ENCODE measurements around the gene C4BPB.

DNA sequence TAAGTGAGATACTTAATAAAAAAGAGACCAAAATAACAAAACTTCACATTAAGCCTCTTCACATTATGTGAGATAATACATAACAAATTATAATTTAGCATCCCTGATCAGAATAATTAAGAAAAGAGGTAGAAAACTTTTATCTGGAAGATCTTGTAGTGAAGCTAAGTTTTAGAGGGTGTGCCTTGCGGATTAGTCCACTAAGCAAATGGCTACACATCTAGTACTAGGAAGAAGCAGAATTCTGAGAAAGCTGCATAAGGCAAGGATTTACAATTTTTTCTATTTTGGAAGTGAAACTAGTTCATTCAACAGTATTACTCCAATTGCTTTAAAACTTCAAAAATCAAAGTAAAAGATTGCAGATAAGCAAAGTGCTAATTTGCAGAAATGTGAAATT, 41.2 kb upstream of the C4BPB start:
- TF ChIP-seq ETV6 (CRISPR knock-in tag; conservative IDR thresholded peaks at IDR 0.05) (no peak), ZNF670 (CRISPR knock-in tag; IDR thresholded peaks at IDR 0.05; ENCODE audit: borderline replicate concordance) (no peak), POLR2AphosphoS5 (IDR thresholded peaks at IDR 0.05; ENCODE audit: low read depth, low read length) (no peak), NBN (conservative IDR thresholded peaks at IDR 0.05) (no peak), SIN3A (IDR thresholded peaks at IDR 0.05; ENCODE audit: borderline replicate concordance, low read depth, low read length) (no peak), POLR2A (IDR thresholded peaks at IDR 0.05; ENCODE audit: insufficient read depth in 1 of 2, low read depth in 2 of 2, low read length in 2 of 2) (no peak), ZNF766 (CRISPR knock-in tag; IDR thresholded peaks at IDR 0.05; ENCODE audit: borderline replicate concordance) (no peak), HCFC1 (IDR thresholded peaks at IDR 0.05; ENCODE audit: low read depth, low read length) (no peak)
- TF ChIP-seq, protein P1, sequence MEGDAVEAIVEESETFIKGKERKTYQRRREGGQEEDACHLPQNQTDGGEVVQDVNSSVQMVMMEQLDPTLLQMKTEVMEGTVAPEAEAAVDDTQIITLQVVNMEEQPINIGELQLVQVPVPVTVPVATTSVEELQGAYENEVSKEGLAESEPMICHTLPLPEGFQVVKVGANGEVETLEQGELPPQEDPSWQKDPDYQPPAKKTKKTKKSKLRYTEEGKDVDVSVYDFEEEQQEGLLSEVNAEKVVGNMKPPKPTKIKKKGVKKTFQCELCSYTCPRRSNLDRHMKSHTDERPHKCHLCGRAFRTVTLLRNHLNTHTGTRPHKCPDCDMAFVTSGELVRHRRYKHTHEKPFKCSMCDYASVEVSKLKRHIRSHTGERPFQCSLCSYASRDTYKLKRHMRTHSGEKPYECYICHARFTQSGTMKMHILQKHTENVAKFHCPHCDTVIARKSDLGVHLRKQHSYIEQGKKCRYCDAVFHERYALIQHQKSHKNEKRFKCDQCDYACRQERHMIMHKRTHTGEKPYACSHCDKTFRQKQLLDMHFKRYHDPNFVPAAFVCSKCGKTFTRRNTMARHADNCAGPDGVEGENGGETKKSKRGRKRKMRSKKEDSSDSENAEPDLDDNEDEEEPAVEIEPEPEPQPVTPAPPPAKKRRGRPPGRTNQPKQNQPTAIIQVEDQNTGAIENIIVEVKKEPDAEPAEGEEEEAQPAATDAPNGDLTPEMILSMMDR (CRISPR knock-in tag; IDR thresholded peaks at IDR 0.05): no peak
- TF ChIP-seq, protein P2, sequence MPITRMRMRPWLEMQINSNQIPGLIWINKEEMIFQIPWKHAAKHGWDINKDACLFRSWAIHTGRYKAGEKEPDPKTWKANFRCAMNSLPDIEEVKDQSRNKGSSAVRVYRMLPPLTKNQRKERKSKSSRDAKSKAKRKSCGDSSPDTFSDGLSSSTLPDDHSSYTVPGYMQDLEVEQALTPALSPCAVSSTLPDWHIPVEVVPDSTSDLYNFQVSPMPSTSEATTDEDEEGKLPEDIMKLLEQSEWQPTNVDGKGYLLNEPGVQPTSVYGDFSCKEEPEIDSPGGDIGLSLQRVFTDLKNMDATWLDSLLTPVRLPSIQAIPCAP (CRISPR knock-in tag; IDR thresholded peaks at IDR 0.05; ENCODE audit: low read depth): no peak
- TF ChIP-seq, protein P3, sequence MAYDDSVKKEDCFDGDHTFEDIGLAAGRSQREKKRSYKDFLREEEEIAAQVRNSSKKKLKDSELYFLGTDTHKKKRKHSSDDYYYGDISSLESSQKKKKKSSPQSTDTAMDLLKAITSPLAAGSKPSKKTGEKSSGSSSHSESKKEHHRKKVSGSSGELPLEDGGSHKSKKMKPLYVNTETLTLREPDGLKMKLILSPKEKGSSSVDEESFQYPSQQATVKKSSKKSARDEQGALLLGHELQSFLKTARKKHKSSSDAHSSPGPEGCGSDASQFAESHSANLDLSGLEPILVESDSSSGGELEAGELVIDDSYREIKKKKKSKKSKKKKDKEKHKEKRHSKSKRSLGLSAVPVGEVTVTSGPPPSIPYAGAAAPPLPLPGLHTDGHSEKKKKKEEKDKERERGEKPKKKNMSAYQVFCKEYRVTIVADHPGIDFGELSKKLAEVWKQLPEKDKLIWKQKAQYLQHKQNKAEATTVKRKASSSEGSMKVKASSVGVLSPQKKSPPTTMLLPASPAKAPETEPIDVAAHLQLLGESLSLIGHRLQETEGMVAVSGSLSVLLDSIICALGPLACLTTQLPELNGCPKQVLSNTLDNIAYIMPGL (CRISPR knock-in tag; IDR thresholded peaks at IDR 0.05; ENCODE audit: borderline replicate concordance in 1 of 2, low read depth in 1 of 2): no peak
